Glutamatergic neuron (in vitro differentiated cells): Measurements from ENCODE around the gene CHPF. TPM values are rescaled to one million over a fixed set of nuclear protein-coding genes. Genes with fewer than 3 reads are reported as not detected.

ENCODE experiments used
- DNase-seq: peaks from one replicate; pipeline ENCODE4 v3.0.0; 2022
- H3K27ac Mint-ChIP-seq: one replicate; pipeline ENCODE4 v1.8.0; 2020; ENCODE audit warnings: mild to moderate bottlenecking, mixed read lengths, inconsistent platforms; ENCODE audit not compliant: unreplicated experiment
- H3K27me3 Mint-ChIP-seq: one replicate; pipeline ENCODE4 v1.8.0; 2020; ENCODE audit warnings: mild to moderate bottlenecking, moderate library complexity, mixed read lengths, inconsistent platforms; ENCODE audit not compliant: unreplicated experiment
- H3K36me3 Mint-ChIP-seq: one replicate; pipeline ENCODE4 v1.8.0; 2020; ENCODE audit warnings: mild to moderate bottlenecking, mixed read lengths, inconsistent platforms; ENCODE audit not compliant: unreplicated experiment
- H3K4me1 Mint-ChIP-seq: one replicate; pipeline ENCODE4 v1.8.0; 2020; ENCODE audit warnings: mild to moderate bottlenecking, low read depth, mixed read lengths, inconsistent platforms; ENCODE audit not compliant: unreplicated experiment
- H3K4me3 Mint-ChIP-seq: one replicate; pipeline ENCODE4 v1.8.0; 2020; ENCODE audit warnings: mild to moderate bottlenecking, mixed read lengths, inconsistent platforms; ENCODE audit not compliant: unreplicated experiment
- H3K9me3 Mint-ChIP-seq: one replicate; pipeline ENCODE4 v1.8.0; 2020; ENCODE audit warnings: mild to moderate bottlenecking, moderate library complexity, mixed read lengths, inconsistent platforms; ENCODE audit not compliant: unreplicated experiment
- total RNA-seq: library from RNA; stranded (reverse); fragmentation: NEBNext Ultra II Directional; extraction: Animal tissue kit (Norgen Biotek cat#: 25700); gene quantifications from one replicate; pipeline ENCODE4 v1.2.1, GENCODE V29; 2021; ENCODE audit not compliant: unreplicated experiment
- TF ChIP-seq, protein P1 (sequence below): fragments of 200-600 bp; sonication (generic); IDR thresholded peaks from one replicate; pipeline ENCODE4 v1.5.0; 2021; ENCODE audit not compliant: partially characterized antibody, unreplicated experiment

Gene CHPF
- total RNA-seq, 1 donor from 2014 or later, result 31.1 TPM

DNA sequence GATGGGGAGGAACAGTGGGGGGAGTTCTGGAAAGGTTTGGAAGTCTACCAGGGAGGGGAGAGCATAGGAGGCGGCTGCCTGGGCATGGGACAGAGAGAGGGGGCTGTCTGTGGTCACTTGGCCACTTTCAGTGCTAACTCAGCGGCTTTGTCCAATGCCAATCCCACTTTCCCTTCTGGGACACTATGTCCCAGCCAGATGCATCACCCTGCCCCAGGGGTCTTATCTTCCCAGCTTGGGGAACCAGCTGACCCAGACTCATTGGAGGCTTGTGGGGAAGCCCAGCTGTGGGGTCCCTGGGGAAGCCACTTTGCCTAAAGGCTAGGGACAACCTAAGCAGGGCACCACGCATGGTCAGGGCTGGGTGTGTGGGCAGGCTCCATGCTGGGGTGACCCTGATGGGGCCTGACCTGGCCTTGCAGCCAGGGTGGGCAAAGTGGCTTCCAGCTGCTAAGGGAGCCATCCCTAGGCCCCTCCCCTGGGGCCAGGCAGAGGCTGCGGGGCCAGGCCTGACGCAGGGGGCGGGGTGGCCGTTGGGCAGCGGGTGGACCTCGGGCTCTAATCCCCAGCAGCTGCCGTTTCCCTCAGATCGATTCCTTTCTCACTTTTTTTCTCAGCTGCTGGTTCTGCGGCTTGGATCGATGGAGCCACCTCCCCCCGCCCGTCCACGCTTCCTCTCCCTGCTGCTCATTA, 30.9 kb downstream of the CHPF start:
- peak; percentile 77 for DNase-seq
- Mint-ChIP-seq H3K4me1 (peaks cover 52% of the 10 kb centered on the region), H3K27ac (peak overlapping the region; percentile 95), H3K4me3 (peak overlapping the region; percentile 80), H3K27me3 (peaks cover 29% of the 10 kb centered on the region), H3K9me3 (peaks cover 24% of the 10 kb centered on the region), H3K36me3 (no peaks in the 10 kb centered on the region)
- TF ChIP-seq, protein P1, sequence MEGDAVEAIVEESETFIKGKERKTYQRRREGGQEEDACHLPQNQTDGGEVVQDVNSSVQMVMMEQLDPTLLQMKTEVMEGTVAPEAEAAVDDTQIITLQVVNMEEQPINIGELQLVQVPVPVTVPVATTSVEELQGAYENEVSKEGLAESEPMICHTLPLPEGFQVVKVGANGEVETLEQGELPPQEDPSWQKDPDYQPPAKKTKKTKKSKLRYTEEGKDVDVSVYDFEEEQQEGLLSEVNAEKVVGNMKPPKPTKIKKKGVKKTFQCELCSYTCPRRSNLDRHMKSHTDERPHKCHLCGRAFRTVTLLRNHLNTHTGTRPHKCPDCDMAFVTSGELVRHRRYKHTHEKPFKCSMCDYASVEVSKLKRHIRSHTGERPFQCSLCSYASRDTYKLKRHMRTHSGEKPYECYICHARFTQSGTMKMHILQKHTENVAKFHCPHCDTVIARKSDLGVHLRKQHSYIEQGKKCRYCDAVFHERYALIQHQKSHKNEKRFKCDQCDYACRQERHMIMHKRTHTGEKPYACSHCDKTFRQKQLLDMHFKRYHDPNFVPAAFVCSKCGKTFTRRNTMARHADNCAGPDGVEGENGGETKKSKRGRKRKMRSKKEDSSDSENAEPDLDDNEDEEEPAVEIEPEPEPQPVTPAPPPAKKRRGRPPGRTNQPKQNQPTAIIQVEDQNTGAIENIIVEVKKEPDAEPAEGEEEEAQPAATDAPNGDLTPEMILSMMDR, result no peak

- Mint-ChIP-seq H3K36me3 (no peaks in the 10 kb centered on the region), H3K27me3 (peaks cover 29% of the 10 kb centered on the region), H3K9me3 (peaks cover 26% of the 10 kb centered on the region), H3K4me1 (peaks cover 49% of the 10 kb centered on the region), H3K4me3 (peak overlapping the region; percentile 64), H3K27ac (peak overlapping the region; percentile 77)
- TF ChIP-seq, protein P1, result no peak
- no peak for DNase-seq
Measured at GRCh38 chr2:219511547-219512325, 31.9 kb downstream of the CHPF start.

DNA sequence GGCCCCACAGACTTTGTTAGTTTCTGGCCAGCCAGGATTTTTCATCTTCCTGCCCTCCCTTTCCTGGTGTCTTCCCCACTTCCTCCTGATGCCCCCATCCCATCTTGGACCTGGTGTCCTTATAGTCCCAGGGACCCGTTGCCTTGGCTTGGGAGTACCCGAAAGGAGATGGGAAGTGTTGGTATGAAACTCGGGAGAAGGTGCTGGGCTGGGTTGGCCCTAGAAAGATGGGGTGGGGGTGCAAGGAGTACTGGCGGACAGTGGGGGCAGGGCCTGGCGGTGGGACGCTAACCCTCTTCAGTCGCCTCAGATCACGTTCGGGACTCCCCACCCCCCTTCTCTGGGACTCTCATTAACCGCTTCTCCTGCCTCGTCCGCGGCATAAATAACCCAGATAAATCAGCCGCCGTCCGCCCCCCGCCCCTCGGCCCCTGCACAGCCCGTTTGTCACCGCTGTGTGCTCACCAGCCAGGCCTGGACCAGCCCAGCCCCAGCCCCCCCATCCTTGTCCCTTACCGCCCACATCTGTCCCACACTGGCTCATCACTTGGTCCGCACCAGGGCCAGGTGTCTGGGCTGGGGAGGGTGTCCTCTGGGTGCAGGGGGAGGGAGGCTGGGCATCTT, 33.0 kb downstream of the CHPF start:
- Mint-ChIP-seq H3K4me3 (peak overlapping the region; percentile 75), H3K27me3 (peaks cover 24% of the 10 kb centered on the region), H3K27ac (peak overlapping the region; percentile 91), H3K4me1 (peaks cover 41% of the 10 kb centered on the region), H3K9me3 (peaks cover 26% of the 10 kb centered on the region), H3K36me3 (no peaks in the 10 kb centered on the region)
- TF ChIP-seq, protein P1, result no peak
- DNase-seq, result no peak

DNA sequence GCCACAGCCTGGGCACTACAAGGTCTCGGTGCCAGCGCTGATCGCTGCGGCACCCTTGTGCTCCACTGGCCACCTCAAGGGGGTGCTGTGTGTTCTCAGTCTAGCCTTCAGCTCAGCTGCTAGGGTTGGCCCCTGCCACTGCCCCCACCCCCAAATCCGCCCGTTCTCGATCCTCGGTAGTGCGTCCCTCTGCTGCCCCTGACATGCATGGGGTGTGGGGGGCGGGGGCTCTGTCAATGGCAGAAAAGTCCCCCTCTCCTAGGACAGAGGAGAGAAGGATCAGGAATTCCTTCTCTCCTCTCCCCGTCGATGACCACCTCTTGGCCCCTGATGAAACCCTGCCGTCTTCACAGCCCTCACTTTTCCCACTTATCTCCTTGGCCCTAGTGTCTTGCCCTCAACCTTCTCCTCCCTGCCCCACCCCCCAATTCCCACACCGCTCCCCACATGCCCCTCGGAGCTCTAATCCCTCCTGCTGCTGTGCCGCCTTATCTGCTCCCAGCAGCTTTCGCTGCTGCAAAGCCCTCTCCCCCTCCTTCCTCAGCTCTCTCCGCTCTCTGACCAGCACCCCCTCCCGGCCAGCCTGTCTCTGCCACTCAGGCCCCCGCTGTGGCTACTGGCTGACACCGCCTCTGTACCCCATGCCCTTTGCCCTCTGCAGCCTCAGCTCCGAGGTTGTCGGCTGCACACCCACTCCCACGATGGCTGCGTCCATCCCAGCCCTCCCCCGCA, 33.7 kb downstream of the CHPF start:
- H3K36me3 Mint-ChIP-seq, result no peaks in the 10 kb centered on the region
- peaks cover 21% of the 10 kb centered on the region for H3K27me3 Mint-ChIP-seq
- TF ChIP-seq, protein P1, result peak; percentile 74
- peaks cover 40% of the 10 kb centered on the region for H3K4me1 Mint-ChIP-seq
- peak overlapping the region; percentile 75 for H3K4me3 Mint-ChIP-seq
- H3K27ac Mint-ChIP-seq, result peak overlapping the region; percentile 91
- peaks cover 25% of the 10 kb centered on the region for H3K9me3 Mint-ChIP-seq
- peak; percentile 87 for DNase-seq
